GM18909 (cell line): ENCODE measurements around the gene CPNE1.

Experiments
- ATAC-seq: cut with Tn5 transposase; IDR thresholded peaks from one replicate; pipeline ENCODE4 v1.9.1; 2021; ENCODE audit warnings: mild to moderate bottlenecking; ENCODE audit not compliant: unreplicated experiment, poor library complexity

Gene CPNE1

DNA sequence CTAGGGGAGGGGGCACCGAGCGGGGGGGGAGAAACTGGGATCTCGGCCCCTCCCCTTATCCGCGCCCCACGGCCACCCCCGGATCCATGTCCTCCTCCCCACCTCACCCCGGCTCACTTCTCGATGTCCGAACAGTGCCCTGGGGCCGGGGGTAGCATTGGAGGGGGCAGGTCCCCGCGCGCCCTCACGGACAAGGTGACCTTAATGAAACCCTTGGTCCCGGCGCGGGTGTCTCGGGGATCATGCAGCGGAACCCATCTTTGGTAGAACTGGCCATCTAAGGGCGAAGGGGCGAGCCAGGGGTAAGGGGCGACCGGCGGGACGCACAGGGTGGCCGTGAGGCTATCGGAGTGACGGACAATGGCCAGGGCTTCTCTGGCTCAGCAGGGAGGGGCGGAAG lies 62.7 kb downstream of the CPNE1 start:
- no peak for ATAC-seq

DNA sequence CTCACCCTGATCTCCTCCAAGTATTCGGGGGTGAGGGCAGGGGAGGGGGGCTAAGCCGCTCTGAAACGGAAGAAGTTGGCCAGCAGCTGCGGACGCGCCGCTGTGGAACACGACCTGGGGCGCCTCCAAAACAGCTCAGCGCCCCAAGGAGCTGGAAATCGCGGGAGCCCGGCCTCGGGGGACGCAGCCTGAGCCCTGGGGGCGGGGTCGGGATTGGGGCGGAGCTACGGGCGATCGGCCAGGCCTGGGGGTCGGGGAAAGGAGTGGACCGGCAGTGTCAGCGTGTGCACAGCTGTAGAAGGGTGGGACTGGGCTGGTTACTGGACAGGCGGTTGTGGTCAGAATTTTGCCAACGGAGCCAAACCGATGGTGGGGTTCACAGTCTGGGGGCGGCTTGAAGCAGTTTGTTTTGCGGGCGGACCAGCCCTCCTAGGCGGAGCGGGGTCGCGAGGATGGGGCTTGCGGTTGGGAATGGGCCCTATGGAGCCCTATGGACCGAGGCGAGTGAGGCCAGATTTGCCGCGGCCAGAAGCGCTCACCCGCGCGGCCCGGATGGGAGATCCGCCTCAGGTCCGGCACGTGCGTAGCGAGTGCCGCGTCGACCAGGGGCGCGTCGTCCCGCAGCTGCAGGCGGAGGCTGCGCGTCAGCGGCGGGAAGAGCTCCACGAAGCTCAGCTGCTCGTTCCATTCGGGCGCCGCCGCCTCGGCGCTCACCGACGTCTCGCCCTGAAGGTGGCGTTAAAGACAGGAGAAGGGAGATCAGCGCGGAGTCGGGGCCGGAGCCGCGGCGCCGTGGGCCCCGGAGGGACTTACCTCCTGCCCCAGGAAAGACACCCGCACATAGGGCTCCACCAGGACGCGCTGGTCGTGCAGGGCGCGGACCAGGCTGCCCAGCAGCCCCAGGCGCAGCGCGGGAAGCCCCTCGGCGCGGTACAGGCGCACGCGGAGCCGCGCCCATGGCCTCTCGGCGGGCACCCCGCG lies 63.4 kb downstream of the CPNE1 start:
- no peak for ATAC-seq

DNA sequence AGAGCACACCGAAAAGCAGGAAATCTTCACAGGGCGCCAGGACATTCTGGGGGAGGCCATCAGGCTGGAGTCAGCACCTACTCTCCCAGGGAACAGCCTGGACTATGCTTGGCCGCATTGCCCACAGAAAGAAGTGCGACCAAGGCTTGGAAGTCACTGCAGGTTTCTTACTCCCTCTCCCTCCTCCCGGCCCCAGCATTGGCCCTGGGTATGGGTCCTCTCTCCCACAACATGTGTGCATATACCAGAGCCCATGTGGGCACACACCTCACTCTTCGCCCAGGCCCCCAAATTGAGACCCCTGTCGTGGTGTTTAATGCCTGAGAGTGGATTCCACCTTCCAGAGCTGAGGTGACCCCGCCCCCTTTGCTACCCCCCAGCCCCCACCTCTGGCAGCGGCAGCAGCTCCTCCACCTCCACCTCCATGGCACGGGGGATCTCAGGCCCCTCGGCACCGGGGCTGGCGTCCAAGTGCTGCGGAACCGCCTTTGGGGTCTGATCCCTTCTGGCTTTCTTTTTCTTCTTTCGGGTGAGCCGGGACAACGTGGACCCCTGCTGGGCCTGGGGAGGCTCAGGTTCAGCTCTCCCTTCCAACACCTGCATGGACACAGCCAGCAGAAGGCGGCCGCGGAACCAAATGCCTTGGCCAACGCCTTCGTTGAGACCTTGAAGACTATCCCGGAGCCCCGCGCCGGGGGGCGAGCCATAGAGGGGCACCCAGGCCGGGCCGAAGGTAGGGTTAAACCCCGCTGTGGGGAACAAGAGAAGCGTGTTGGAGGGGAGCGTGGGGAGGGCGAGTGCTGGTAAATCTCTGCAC lies 64.3 kb downstream of the CPNE1 start:
- no peak for ATAC-seq

DNA sequence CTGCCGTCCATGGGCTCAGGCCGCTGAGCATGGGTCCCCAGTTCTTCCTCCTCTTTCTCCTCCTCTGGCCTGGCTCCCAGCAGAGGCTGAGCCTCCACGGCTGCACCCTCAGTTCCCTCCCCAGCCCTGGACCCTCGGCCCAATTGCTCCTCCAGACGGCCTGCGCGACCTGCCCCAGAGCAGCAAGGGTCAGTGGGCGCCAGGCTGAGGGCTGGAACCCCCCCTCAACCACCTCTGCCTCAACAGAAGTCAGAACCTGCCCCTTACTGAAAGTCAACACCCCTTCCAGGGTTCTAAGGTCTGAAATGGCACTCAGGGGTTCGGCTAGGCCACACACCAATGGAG lies 65.0 kb downstream of the CPNE1 start:
- no peak for ATAC-seq

DNA sequence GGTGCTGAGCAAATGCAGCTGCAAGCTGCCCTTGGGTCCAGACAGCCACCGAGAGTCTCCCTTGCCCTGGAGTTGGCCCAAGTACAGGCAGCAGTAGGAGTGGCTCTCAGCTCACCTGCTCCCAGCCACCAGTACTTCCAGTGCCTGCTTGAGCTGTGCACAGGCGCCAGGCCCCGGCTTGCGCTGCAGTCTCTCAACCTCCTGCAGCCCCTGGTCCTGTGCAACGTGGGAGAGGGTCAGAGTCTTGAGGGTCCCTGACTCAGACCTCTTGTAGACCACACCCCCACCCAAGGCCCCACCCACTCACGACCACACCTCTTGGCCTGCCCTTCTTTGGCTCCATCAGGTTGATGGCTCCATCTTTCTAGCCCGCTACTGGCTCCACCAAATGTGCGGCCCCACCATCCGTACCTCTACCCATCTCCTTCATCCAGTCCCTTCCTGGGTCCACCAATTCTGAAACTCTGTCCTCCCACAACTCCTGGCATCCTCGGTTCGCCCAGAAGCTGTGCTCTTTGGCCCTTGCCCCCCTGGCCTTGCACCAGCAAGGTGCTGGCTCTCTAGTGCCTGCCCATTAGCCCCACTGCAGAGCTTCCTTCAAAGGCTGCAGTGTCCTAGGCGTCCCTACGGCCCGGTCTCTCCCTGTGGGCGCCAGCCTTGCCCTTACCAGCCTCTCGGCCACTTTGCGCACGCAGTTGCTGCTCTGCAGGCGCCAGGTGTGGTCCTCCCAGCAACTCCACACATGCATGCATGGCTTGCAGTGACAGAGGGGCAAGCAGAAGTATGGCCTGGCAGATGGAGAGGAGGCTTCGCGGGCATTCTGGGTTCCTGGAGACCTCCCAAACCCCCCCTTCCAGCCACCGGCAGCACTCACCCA lies 65.6 kb downstream of the CPNE1 start:
- no peak for ATAC-seq

DNA sequence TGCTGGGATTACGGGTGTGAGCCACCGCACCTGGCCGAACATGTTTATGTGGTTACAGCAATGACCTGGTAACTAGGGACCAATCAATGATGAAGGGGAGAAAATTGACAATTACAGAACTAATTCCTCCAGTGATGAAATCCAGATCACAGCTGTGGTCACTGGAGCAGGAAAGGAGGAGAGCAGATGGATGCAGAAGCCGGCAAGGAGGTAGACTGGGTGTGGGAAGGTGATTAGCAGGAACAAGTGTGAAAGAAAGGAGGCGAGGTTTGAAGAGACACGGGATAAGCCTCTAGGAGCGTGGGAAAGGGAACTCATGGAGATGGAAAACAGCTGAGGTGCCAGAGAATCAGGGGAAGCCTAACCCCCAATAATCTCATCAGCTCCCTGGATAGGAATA lies 66.2 kb downstream of the CPNE1 start:
- no peak for ATAC-seq

DNA sequence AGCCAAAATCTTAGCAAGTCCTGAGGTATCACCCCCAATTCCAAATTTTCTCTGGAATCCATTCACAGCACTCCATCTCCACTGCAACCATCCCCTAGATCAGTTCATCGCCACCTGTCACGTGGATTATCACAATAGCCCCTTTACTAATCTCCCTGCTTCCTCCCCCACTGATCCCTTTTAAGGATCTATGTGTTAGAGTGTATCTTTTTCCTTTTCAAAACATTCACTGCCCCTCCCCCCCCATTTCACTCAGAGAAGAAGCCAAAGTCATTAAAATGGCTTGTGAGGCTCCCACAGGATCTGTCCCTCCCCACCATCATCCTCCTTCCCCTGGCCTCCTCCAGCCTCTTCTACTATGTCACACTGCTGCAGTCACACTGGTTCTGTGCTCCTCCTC lies 67.5 kb downstream of the CPNE1 start:
- ATAC-seq, result no peak

DNA sequence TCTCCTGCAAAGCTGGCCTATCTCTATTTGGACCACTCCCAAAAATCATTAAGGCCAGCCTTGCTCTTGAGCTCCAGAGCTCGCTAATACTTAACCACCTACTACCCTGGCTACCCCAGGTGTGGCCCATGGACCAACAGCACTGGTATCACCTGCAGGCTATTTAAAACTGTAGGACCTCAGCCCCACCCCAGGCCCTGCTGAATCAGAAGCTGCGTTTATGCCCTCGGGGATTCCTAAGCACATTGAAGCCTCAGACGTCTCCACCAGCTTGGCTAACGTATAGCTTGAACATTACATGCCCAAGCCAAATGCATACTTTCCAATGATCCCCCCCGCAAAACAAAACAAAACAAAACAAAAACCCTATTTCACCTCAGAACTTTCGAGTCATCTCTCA lies 68.8 kb downstream of the CPNE1 start:
- no peak for ATAC-seq

DNA sequence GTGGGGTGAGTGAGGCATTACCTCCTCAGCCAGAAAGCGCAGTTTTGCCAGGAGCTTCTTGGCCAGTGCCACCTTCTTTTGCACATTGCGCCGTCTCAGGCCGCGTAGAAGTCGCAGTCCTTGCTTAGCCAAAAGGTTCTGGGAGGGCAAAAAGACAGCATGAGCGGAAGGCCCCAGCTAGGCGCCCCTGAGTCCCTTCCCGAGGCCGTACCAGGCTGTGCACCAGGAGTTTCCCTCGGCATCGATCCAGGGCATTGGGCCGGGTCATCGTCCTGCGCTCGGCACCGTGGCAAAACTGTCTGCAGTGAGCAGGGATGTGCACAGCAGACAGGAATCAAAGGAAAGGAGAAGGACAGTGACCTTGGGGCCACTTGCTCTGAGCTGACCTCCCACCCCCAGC lies 69.2 kb downstream of the CPNE1 start:
- no peak for ATAC-seq

DNA sequence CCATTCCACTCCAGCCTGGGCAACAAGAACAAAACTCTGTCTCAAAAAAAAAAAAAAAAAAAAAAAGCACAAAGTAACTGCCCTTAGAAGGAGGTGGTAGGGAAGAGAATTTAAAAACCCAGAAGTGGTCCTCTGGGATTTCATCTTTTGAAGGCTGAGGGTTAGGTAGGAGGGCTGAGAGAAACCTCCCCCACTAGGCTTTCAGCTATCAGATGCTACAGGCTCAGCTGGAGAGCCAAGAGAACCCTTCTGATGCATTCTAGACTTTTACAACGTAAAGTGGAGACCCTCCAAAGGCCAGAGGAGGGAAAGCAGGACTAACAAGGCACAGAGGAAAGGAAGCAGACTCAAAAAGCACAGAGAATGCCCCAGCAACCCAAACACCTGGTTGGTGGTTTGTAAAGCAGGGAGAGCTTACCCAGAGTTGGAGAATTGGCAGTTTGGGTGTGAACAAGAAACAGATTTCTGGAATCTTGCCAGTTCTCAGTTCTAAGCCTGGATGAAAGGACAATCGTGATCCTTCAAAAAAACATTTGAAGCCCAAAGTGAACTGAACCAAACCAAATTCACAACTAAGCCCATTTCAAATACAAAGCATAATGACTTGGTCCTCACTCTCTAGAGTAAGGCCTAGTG lies 72.2 kb downstream of the CPNE1 start:
- no peak for ATAC-seq

DNA sequence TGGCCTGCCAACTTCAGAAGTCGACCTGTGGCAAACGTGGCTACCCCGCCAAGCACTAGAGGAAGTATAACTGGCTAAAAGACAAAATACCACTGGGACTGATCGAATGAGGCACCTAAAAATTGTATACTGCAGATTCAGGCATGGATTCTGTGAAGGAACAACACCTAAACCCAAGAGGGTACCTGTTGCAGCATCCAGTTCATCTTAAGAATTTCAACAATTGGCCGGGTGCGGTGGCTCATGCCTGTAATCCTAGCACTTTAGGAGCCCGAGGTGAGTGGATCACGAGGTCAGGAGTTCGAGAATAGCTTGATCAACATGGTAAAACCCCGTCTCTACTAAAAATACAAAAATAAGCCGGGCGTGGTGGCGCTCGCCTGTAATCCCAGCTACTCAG lies 76.3 kb downstream of the CPNE1 start:
- no peak for ATAC-seq

DNA sequence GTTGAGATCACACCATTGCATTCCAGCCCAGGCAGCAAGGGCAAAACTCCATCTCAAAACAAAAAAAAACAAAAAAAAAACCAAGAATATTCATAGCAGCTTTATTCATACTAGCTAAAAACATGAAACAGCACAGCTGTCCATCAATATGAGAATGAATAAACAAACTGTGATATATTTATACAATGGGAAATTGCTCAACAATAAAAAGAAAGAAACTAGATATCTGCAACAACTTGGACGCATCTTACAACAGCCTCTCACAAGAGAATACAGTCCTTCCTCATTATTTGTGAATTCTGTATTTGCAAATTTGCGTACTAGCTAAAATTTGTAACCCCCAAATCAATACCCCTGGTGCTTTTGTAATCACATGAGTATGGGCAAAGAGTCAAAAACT lies 77.3 kb downstream of the CPNE1 start:
- no peak for ATAC-seq

DNA sequence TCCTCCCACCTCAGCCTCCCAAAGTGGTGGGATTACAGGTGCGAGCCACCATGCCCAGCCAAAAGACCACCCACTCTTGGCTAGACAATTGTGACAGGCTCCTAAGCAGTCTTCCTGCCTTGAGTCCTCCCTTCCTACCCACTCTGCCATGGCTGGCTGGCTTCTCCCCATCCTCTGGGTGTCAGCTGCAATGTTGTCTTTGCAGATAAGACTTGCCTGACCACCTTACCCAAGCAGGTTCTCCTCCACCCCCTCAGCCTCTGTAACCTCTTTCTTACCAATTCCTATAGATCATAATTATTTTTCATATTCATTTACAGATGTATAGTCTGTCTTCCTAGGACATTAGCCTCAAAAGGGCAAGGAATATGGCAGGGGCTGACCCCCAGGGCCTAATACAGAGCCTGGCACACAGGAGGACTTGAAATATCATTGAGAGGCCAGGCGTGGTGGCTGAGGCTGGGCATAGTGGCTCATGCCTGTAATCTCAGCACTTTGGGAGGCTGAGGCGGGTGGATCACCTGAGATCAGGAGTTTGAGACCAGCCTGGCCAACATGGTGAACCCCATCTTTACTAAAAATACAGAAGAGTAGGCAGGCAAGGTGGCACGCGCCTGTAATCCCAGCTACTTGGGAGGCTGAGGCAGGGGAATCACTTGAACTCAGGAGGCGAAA lies 77.8 kb downstream of the CPNE1 start:
- ATAC-seq, result no peak

DNA sequence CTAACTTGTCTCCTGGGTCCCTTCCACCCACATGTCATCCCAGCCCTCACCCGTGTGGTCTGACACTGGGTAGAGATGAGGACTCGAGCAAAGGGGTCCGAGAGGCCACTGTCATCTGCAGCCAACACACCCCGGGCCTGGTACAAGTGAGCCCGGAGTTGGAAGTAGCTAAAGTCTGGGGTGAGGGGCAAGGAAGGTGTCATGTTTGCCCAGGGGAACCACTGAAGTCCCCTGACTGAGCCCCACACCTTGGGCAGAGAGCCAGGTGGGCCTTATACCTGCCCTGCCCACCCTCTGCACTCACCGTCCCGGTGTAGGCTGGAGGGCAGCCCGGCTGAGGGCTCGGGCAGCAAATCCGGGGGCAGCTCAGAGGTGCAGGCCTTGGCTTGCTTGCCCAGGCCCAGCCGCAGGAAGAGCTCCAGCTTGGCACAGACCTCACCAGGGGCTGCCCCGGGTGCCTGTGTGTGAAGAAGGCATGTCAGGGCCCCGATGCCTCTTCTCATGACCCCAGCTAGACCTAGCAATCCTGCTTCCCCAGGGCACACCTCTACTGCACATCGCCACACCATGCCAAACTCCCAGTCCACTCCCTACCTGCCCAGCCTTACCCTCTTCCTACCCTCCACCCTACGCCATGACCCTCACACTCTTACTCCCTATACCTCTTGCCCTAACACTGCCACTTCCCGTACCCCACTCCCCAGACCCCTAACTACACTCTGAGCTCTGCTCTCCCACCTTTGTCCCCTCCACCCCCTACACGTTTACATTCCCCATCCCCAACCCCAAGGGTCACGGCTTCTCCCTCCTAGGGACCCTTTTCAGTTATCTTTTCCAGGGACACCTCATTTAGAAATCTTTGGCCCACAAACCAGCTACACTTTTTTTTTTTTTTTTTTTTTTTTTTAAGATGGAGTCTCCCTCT lies 80.8 kb downstream of the CPNE1 start:
- no peak for ATAC-seq

DNA sequence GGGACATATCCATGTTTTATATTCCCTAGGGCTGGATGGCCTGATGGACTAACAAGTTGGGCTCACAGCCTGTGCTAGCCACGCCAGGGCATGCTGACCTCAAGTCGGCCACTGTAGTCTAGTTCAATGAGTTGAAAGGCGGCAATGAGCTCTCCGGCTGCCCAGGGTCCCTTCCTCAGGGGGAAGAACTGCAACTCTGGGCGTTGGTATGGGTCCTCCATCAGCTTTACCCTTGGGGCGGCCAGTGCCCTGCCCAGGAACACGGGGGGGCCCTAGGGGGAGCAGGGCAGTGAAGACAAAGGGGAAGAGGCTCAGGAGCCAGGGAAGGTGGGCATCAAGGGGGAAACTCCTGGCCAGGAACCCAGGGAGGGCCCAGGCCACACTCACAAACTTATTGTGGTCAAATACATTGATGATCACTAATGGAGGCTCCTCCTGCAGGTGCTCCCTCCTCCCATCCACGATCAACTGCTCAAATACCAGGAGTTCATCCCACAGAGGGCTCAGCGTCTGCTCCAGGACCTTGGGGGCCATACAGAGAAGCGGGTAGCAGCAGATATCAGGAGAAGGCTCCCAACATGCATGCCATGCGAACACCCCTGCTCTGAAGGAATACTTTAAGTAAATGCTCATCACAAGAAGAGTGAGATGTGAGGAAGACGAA lies 81.8 kb downstream of the CPNE1 start:
- ATAC-seq, result no peak

DNA sequence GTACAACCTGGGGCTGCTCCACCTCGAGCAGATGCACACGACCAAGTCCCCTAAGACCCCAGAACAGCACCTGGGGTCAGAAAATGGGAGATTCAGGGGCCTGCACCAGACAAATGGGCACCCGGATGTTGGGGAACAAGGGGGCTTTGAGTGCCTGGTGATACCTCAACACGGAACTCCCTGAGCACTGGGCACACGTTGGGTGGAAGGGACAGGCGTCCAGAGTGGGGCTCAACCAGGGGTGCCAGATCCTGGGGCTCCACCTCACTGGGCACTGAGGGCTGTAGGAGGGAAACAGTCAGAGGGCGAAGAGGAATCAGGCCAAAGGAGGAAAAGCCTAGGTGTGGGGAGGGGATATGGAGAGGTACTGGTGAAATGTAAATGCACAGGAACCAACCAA lies 82.6 kb downstream of the CPNE1 start:
- no peak for ATAC-seq

DNA sequence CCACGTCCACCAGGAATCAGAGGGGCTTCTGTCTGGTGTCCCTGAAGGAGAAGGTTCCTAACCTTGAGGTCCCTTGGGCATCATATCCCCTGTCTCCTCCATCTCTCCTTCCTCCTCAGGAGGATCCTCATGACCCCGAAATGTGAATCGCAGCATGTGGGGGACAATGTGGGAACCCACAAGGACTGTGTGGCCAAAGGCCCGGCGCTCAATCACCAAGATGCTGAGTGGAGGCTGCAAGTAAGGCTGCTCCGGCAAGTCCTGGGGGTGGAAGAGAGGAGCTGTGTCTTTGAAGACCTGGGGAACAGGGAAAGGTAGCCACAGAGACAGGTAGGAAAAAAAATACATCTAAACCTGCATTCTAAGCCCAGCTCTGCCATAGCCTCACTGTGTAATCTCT lies 85.5 kb downstream of the CPNE1 start:
- no peak for ATAC-seq

DNA sequence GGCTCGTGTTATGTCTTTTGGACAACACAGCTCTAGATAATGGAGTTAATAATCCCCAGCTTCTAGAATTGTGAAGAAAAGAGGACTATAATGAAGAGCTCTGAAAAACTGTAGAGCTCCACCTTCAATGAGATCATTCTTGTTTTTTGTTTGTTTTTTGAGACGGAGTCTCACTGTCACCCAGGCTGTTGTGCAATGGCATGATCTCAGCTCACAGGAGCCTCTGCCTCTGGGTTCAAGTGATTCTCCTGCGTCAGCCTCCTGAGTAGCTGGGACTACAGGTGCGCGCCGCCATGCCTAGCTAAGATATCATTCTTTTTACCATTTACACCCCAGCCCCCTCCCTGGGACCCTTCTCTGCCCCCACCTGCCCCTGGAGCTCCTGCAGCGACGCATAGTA lies 86.2 kb downstream of the CPNE1 start:
- no peak for ATAC-seq
